GM19239 (cell line): ENCODE data around the gene NRBF2.
"Not testable (repeated sequence)": the region's sequence is repeated elsewhere in the genome, so short reads cannot be mapped to it uniquely, and the experiment has no call there.

Experiments used
- DNase-seq: peaks from one replicate; pipeline ENCODE4 v3.0.0; 2011; ENCODE audit warnings: low spot score; ENCODE audit not compliant: insufficient read length
- FAIRE-seq: peaks from 2 replicates; lab custom pipeline; 2011; peaks lifted over from hg19 to GRCh38; lab: Jason Lieb, UNC

Gene NRBF2

GRCh38 chr10:63115732-63116383, 17.3 kb upstream of the NRBF2 start:
- FAIRE-seq, result no peak
- no peak for DNase-seq

- no peak for FAIRE-seq
- DNase-seq, result no peak
Measured at GRCh38 chr10:63116452-63117072, 16.6 kb upstream of the NRBF2 start.

- FAIRE-seq, result no peak
- DNase-seq, result no peak
Measured at GRCh38 chr10:63119041-63119440, 14.1 kb upstream of the NRBF2 start.

- DNase-seq (no peak), FAIRE-seq (no peak)
Measured at GRCh38 chr10:63120554-63120953, 12.6 kb upstream of the NRBF2 start.

- FAIRE-seq (no peak), DNase-seq (no peak)
Measured at GRCh38 chr10:63123727-63124362, 9.3 kb upstream of the NRBF2 start.

- DNase-seq, result no peak
- FAIRE-seq, result no peak
Measured at GRCh38 chr10:63125459-63125858, 7.7 kb upstream of the NRBF2 start.

- FAIRE-seq (no peak), DNase-seq (no peak)
Measured at GRCh38 chr10:63128443-63128842, 4.7 kb upstream of the NRBF2 start.

GRCh38 chr10:63129888-63130287, 3.2 kb upstream of the NRBF2 start:
- no peak for DNase-seq
- FAIRE-seq, result no peak

GRCh38 chr10:63132651-63133055, 475 bp upstream of the NRBF2 start:
- FAIRE-seq, result no peak
- DNase-seq, result no peak

- peak; percentile 89 for FAIRE-seq
- DNase-seq, result no peak
Measured at GRCh38 chr10:63133821-63134557, 861 bp downstream of the NRBF2 start.

GRCh38 chr10:63137306-63137705, 4.2 kb downstream of the NRBF2 start:
- FAIRE-seq, result no peak
- DNase-seq, result no peak

GRCh38 chr10:63140077-63140476, 6.9 kb downstream of the NRBF2 start:
- no peak for FAIRE-seq
- no peak for DNase-seq

- peak; percentile 55 for FAIRE-seq
- DNase-seq, result no peak
Measured at GRCh38 chr10:63142136-63142535, 9.0 kb downstream of the NRBF2 start.

GRCh38 chr10:63143987-63144386, 10.9 kb downstream of the NRBF2 start:
- FAIRE-seq, result no peak

GRCh38 chr10:63145782-63146181, 12.7 kb downstream of the NRBF2 start:
- DNase-seq (no peak), FAIRE-seq (peak; percentile 78)

More at GRCh38 chr10:63143987-63144386, 10.9 kb downstream of the NRBF2 start:
- DNase-seq, result no peak

- FAIRE-seq, result no peak
- no peak for DNase-seq
Measured at GRCh38 chr10:63146503-63146902, 13.4 kb downstream of the NRBF2 start.

- FAIRE-seq (no peak), DNase-seq (no peak)
Measured at GRCh38 chr10:63150745-63151144, 17.6 kb downstream of the NRBF2 start.

GRCh38 chr10:63153868-63154545, 20.9 kb downstream of the NRBF2 start:
- DNase-seq, FAIRE-seq: not testable (repeated sequence)

- FAIRE-seq (no peak), DNase-seq (no peak)
Measured at GRCh38 chr10:63154546-63155387, 21.6 kb downstream of the NRBF2 start.
